Activated naive CD8-positive, alpha-beta T cell treated with anti-CD3 and anti-CD28 coated beads, Interleukin-2, amount 50 U/mL, for 16 hours (primary cell): ENCODE measurements around the gene CBX6.

Experiments
- DNase-seq: peaks from one replicate; pipeline ENCODE4 v3.0.0-alpha.2; 2020; ENCODE audit warnings: low read depth, low spot score

The CBX6 gene

DNA sequence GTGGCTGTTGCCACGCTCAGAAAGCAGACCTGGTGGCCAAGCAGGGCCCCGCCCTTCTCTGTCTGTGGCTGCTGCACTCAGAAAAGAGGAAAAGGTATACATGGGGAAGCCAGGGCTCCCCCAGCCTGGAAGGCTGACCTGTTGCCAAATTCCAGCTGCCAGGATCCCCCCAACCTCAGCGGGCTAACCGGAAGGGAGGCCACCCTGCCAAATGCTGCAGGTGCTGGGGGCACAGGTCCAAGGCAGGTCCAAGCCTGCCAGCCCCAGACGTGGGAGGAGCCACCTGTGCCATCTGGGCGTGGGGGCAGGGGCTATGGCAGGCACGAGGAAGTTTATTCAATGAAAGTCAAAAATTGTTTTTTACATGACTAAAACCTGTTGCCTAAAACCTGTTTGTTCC is 30.8 kb downstream of the CBX6 start:
- DNase-seq = no peak

DNA sequence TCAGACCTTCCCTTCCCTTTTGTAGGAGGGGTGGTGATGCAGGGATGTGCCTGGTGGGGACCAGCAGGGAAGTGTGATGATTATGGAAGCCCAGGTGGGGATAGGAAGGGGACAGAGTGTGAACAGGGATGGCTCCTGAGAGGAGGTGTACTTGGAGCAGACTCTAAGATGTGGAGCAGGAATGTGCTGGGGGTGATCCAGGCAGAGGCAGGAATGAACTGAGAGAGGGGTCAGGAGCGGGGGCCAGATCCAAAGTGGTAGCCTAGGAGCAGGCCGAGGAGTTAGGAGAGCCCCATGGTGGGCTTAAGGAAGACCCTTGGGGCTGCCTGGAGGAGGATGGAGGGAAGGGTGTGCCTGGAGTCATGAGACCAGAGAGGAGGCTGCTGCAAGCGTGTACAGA is 31.9 kb downstream of the CBX6 start:
- DNase-seq = no peak

DNA sequence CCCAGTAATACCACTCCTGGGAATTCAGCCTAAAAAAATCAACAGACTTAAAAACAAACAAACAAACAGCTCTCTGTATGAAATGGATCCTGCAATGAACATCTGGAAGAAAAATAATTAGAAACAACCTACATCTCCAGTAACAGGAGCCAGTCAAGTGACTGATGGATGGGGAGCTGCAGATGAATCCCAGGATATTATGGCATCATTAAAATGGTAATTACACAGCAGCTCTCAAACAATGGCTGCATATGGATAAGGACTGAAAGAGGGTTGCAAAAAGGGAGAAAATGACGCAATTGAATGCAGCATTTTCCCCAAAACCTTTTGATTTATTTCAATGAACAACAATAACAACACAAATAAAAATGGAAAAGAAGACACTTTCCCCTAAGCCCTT is 32.3 kb downstream of the CBX6 start:
- no peak for DNase-seq

DNA sequence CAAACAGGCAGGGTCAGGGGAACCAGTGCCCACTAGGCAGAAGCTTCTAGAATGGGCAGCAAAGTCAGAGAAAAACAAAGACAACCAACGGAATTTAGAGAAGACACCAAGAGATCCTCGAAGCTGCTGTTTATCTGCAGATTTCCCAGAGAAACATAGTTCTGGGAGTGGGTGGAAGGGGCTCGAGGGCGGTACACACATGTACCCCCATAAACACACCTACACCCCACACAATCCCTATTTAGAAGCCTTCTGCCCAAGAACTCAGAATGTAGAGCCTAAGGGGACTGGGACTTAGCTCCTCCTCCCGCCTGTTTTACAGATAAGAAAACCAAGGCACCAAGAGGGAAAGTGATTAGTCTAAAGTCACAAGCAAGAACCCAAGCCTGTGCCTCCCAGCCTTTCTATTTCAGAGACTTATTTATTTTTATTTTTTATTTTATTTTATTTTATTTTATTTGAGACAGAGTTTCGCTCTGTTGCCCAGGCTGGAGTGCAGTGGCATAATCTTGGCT is 34.5 kb downstream of the CBX6 start:
- no peak for DNase-seq

DNA sequence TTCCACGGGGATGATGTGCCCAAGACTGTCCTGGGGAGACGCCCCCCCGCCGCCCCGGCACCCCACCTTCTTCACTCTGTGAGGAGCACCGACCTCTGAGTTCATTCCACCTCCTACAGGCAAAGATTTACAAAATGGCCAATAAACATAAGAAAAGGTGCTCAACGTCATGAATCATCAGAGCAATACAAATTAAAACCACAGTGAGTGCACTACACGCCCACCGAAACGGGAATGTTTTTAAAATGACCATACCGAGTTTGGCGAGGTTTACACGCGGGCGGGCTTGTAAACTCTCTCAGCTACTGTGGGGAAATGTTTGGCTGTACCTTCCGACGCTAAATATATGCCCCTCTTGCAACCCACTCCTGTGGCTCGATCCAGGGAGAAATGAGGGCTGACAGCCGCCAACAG is 36.1 kb downstream of the CBX6 start:
- no peak for DNase-seq

DNA sequence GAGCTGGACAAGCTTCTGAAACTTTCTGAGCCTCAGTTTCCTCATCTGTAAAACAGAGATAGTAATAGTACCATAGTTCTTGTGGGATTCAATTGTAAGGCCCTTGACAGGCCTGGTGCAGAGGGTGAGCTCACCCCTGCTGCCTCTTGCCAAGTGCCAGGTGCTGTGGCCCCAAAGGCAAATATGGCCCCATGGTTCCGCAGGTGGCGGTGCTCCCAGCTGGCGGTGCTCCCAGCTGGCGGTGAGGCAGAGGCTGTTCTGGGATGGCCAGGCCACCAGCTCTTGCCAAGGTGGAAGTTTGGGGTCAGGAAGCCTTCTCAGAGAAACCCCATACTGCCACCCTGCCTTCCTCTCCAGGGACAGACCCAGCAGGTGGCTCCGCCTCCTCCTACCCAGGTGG is 37.0 kb downstream of the CBX6 start:
- DNase-seq = no peak

DNA sequence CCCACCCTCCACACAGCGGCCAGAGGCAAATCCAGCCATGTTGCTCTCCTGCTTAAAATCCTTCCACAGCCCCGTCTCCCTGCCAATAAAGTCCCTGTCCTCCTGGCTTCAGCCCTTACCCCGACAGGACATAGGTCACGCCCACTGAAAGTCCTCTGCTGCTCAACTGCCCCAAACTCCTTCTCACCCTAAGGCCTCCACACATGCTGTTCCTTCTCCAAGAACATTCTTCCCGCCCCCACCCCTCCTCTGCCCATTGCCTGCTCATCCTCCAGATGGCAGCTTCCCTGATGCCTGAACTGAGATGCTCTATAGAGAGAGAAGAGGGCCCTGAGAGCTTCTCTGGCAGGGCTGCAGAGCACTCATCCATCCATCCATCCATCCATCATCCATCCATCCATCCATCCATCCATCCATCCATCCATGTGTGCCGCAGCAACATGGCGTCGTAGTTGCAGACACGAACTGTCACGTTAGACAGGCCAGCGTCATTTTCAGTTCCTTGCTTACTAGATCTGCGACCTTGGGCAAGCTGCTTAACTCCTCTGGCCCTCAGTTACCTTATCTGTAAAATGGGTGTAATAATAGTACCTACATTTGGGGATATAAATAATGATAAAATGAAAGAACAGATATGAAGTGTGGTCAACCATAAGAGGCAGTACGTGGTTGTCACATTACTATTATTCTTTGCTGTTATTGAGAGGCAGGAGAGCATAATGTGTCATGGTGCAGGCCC is 37.6 kb downstream of the CBX6 start:
- no peak for DNase-seq

DNA sequence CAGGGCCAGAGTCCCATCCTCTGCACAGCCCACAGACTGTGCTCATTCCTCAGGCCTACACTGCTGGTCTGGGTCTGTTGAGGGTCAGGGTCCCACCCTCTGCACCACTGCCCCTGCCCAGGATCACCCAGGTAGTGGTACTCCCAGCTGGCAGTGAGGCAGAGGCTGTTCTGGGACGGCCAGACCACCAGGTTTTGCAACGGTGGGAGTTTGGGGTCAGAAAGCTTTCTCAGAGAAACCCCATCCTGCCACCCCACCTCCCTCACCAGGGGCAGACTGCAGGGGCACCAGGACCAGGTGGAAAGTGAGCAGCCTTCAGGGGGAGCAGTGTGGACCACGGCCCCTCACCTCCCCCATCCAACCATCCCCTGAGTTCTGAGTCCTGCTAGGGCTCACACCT is 39.0 kb downstream of the CBX6 start:
- DNase-seq = no peak

DNA sequence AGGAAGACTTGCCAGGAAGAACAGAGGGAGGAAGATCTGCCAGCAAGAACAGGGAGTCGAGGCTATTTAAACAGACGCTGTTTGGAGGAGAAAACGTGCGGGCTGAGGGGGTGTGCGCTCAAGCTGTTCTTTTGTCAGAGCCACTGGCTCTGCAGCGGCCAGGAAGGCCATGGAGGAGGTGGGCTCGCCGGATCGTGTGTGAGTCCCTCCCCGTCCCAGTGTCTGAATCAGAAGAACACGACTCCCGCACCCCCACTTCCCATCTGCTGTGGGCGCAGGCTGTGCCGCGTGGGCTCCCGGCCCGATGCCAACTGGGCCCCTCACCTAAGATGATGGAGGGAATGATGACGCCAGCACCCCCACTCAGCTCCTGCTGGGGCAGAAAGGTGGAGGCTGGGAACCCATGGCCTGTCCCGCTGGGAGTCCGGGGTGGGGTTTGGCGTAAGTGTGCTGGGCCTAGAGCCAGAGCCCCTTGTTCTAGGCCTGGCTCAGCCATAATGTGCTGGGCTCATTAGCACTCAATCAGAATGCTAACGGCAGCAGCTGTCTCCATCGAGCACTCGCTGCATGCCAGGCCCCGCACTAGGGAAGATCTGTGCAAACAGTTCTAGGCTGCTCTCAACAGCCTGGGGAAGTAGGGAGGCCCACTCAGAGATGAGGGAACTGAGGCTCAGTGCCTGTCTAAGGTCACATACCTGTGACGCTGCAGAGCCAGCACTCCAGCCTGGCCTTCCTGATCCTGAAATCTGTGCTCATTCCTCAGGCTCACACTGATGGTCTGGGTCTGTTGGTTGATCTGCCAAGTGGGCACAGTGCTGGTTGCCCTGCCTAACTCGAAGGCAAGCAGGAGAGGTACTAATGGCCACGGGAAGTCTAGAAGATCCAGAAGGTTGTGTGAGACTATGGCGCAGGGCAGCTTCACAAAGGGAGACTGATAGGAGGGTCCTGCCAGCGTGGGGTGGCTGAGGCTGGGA is 39.7 kb downstream of the CBX6 start:
- no peak for DNase-seq

DNA sequence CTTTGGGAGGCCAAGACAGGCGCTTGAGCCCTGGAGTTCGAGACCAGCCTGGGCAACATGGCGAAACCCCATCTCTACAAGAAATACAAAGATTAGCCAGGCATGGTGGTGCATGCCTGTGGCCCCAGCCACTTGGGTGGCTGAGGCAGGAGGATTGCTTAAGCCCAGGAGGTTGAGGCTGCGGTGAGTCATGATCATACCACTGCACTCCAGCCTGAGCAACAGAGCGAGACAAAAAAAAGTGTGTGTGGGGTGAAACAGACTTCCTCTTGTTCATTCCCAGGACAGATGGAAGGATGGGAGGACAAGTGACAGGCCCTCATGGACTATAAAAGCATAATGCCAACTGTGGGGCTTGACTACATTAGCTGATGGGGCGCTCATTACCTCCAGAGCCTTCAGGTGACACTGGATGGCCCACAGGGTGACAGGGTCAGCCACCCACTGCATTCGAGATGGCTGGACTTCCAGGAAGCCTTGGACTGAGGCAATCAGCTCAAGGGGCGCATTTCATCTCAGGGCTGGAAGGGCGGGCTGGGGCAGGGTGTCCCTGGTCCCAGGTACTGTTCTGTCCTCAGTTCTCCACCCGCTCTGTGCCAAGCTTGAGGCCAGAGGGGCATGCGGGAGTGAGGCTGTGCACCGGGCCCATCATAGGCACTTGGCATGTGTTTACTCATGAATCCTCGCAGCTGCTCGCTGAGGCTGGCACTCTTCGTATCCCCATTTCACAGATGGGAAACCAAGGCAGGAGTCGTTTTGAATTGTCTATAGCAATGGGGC is 40.7 kb downstream of the CBX6 start:
- no peak for DNase-seq

DNA sequence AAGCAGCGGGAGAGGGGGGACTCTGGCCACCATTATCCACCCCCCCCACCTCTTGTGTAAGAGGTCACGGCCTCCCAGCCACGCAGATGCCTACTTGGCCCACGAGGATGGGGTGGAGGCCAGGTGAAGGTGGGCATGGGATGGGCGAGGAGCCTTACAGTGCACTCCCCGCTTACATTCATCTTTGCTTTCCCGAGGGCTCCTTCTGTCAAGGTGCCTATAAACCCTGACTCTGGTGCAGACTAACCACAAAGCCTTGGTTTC is 41.2 kb downstream of the CBX6 start:
- DNase-seq = no peak

DNA sequence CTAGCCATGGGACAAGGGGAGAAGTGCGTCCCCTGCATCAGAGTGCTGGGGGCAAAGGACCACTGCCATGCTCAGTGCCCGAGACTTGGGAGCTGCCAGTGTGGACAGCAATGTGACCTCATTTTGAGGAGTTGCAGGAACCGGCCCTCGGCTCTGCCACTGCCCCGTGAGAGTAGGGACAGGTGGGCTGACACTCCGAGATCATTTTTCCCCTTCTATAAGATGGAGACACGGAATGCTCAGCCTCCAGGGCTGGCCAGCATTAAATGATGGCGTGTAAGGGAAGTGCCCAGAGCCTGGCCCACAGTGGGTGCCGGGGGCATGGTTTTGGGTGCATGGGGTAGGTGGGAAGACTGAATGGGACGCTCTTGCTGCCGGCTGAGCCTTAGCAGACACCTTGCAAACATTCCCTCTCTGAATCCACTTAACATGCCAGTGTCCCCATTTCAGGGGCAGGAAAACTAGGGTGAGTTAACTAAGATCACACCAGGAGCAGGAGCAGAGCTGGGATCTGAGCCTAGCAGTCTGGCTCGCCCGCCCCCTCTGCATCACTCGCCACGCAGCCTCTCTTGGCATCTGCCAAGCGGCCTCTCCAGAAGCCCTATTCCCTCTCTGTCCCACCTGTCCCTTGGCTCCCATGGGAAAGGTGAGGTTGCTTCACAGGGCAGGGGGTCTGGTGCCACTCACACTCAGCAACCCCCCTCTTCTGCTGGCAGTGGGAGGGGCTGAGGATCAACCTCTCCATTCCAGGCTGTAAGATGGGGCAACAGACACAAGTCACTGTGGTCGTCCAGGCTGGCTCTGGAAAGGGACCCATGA is 41.8 kb downstream of the CBX6 start:
- DNase-seq = no peak

DNA sequence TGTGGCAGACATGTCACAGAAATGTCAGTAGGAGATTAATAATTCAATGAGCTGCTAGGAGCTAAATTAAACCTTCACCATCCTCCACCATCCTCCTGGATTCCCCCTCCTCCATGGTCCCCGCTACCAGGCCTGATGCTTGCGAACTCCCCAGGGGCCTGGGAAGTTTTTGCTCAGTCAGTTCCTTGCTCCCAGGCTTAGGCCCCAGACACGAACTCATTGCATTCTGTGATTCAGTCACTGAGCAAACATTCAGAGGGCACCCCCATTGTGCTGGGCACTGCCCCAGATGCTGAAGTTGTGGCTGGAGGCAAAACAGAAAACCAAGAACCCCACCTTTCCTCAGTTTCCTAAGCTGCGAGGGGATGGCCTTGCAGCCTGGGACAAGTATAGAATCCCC is 42.5 kb downstream of the CBX6 start:
- no peak for DNase-seq

DNA sequence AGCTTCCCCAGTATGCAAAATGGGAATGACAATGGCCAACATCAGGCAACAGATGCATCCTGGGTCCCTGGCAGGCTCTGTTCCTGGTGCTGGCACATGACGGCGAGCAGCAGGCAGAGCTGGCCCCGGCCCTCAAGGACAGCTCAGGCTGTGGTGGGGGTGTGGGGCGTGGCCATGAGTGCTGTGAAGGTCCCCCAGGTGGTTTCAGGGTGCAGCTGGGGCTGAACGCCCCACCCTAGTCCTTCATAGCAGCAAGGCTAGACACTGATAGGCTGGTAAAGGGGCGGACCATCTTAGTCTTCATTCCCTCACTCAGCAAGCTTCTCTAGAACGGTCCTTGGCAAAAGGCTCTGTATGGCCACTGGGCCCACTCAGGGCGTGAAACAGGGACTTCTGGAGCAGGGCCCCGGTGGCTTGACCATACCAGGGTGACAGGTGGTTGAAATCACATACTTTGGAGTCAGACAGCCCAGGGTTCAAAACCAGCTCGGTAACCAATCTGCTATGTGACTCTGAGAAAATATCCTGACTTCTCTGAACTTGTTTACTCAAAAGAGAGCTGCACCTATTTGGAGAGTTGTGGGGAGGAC is 43.3 kb downstream of the CBX6 start:
- DNase-seq = no peak

DNA sequence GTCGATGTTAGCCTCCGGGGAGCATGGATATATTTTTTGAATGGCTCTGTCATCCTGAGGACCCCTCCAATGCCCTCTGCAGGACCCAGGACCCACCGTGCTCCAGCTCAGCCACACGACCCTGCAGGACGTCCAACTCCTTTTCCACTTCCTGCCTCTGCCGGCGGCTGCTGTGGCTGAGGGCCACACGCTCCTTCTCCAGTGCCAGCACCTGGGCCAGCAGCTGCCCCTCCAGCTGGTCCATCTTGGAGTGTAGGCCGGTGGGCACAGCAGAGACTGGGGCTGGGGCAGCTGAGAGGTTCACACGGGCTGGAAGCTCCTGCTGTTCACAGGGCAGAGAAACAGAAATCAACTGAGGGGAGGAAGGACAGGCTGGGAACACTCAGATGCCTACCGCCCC is 43.8 kb downstream of the CBX6 start:
- no peak for DNase-seq

DNA sequence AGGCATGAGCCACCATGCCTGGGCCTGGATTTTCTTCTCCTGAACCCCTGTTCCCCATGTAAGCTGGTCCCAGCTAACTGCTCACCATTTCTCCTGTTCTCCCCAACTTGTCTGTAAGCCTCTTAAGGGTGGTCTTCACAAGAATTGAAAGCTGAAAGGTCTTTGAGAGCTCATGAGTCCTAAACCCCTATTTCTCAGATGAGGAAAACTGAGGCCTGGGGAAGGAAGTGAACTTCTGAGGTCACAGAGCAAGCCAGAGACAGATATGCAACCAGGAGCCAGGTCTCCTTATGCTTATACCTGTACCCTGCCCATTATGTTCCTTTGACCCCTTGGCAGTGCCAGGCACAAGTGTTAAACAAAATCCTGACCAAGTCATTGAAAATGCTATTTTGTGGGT is 44.5 kb downstream of the CBX6 start:
- no peak for DNase-seq

DNA sequence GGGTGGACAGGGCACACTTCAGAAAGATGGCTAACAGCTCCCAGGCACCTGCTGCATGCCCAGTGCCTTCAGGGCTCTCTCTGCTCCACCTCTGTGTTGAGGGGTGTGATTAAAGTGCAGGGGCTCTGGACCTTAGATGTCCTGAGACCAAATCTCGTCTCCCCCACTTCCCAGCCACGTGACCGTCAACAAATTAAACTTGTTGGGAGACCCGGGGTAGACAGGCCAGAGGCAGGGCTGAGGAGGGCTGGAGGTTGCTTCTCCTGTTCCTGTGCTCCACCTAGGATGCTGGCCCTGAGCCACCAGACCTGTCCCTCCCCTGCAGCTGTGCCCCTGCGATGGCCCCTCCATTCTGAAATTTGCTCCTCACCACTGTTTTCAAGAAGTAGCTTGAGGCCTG is 45.2 kb downstream of the CBX6 start:
- DNase-seq = no peak

DNA sequence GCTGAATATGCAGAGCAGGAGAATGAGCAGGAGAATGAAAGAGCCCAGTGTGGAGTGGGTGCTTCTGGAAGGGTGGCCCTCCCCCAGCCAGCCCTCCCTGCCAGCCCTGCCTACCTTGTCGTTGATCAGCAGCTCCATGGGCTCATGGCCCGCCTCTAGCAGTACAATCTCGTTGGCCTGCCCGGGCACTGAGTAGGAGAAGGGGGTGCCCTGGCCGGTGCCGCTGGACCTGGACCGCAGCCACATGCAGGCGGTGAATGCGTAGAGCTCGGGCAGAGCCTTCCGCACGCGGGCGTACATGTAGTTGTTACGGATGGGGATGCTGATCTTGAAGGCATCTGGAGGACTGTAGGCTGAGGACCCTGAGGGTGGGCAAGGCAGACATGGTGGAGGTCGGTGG is 45.6 kb downstream of the CBX6 start:
- no peak for DNase-seq

DNA sequence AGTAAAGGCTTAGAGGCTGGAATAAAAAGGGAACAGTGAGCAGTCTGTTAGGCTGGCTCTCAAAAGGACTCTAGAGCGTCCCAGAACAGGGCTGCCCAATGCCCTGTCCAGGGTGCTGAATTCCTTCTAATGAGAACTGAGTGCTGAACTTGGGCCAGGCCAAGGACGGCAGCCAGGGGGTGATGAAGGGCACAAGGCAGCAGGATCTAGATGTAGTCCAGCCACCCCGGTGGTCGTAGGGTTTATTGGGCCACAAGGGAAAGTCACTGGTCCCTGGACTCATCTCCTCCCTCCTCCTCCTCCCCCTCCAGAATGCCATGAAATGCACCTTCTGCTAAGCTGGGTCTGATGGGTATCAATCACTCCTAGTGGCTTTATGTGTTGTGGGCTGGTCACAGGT is 47.4 kb downstream of the CBX6 start:
- no peak for DNase-seq

DNA sequence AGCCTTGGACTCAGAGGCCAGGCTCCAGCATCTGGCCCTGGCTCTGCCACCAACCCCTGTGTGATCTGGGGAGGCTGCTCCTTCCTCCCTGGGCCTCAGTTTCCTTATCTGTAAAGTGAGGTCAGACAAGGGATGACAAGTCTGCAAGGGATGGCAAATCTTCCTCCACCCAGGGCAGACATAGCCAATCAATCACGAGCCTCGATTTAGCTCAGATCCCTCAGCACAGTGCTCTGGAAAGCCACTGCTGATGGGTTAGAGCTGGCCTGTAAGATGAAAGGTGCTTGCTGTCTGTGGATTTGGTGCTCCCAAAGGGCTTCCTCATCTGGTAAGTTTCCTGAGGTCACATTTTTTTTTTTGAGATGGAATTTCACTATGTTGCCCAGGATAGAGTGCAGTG is 48.4 kb downstream of the CBX6 start:
- no peak for DNase-seq

DNA sequence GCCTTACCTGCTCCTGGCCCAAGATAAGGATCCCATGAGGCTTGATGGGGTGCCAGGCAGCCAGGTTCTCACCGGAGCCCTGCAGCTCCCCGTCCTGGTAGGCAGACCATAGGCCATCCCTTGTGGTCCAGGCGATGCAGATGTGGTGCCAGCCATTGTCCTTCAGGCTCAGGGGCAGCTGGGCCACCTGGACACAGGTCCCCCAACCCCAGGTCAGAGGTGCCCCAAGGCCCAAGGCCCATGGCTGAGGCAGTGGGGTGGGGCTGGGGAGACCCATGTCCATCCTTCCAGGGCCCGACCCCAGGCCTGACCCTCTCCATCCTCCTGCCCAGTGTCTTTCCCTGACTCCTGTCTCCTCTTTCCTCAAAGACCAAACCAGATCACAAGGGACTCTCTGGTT is 48.9 kb downstream of the CBX6 start:
- no peak for DNase-seq
